Frontal cortex (tissue), 4 donors: ENCODE results near the gene UGT2B17. TPM values are rescaled to one million over a fixed set of nuclear protein-coding genes. Genes with fewer than 3 reads are reported as not detected.

Experiments used
- DNase-seq, 2 donors: peaks; one replicate each; pipeline ENCODE4 v3.0.0; 2012; ENCODE audit warnings: low spot score in 2 of 2
- FAIRE-seq: peaks from 2 replicates; lab custom pipeline; 2012; peaks lifted over from hg19 to GRCh38; lab: Jason Lieb, UNC
- total RNA-seq: library from RNA; depleted of rRNA; stranded (reverse); fragments of >200 nt; gene quantifications from one replicate; pipeline ENCODE4 v1.2.3, GENCODE V29; 2014
- donor health status: control.
- donor health status: control.
- donor health status: control.

UGT2B17 gene
- total RNA-seq, 1 donor from 2014 or later = not detected

DNA sequence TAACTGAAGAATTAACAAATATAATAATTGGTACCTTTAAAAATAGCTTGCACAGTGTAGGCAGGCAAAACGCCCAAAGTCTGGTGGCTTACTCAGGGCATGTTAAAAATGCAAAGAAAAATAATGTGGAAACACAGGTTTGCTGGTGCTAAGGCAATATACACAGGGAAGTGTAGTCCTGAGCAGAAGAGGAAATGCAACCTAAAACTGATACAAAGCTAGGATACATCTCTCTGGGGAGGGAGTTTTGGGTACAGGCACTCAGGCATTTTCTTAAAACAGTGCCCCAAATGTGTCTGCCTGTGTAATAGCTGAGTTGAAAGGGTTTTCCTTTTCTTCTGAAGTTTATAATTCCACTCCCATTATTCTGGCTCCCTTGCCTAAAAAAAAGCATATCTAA, 81.4 kb downstream of the UGT2B17 start:
- FAIRE-seq (no peak), DNase-seq (no peak)

DNA sequence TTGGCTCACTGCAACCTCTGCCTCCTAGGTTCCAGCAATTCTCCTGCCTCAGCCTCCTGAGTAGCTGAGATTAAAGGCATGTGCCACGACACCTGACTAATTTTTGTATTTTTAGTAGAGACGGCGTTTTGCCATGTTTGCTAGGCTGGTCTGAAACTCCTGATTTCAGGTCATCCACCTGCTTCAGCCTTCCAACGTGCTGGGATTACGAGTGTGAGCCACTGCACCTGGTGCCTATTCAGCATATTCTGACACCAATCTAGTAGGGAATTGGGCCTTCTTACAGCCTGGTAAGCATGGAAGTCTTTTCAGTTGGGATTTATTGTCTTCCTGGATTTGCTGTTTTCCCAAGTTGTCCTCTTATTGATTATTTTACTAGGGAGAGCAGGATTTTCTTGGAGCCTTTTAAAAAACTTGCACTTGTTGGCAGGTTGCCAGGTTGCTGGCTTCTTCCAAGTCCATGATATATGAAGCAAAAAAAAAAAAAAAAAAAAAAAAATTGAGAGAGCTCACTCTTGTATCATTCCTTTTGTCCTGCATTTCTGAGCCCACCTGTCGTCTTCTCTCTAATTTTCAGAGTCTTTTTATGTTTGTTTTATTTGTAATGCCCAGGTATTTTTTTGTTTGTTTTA, 85.2 kb downstream of the UGT2B17 start:
- no peak for FAIRE-seq
- DNase-seq = no peak

DNA sequence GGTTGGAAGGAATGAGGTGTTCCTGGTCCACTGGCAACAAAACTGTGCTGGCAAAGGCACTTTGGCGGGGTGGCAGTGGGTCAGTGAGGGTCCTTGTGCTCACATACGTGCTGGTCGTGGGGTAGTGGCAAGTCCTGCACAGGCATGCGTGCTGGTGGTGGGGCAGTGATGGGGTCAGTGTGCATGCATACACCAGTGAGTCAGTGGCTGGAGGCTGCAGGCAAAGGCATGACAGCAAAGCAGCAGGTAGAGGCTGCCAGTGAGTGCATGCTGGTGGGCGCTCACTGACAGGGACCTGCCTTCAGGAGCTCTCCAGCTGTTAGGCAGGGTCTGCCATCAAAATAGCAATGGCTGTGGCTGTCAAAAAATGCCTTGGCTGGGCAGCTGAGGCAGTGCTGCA, 86.8 kb downstream of the UGT2B17 start:
- FAIRE-seq (no peak), DNase-seq (no peak)

Other genes starting within 250 kb of the UGT2B17 start
- gene YTHDC1, start 226.2 kb downstream of the UGT2B17 start, total RNA-seq = 95.0 TPM
- not detected for gene TMPRSS11E, start 128.9 kb downstream of the UGT2B17 start, total RNA-seq
- not detected for gene UGT2B15, start 94.3 kb upstream of the UGT2B17 start, total RNA-seq
- gene UGT2B10, start 239.7 kb upstream of the UGT2B17 start, total RNA-seq = not detected